Gastroesophageal sphincter (tissue), 4 donors: ENCODE data around the gene ABCC2. TPM values are rescaled to one million over a fixed set of nuclear protein-coding genes. Genes with fewer than 3 reads are reported as not detected.

Source experiments
- ATAC-seq: fragments of 150-250 bp; one replicate; pipeline ENCODE4 v1.9.1; 2016; ENCODE audit warnings: mild to moderate bottlenecking, moderate library complexity
- H3K27ac ChIP-seq, 4 donors: fragments of 200-600 bp; sonication (generic) in 3 of 4; 1 replicate in 3 of 4; 2 replicates in 1 of 4; pipeline ENCODE4 v1.5.1; 2016 to 2019
- H3K27me3 ChIP-seq: fragments of 200-600 bp; sonication (generic); one replicate; pipeline ENCODE4 v1.5.1; 2019
- H3K36me3 ChIP-seq, 2 donors: fragments of 200-600 bp; sonication (generic); one replicate each; pipeline ENCODE4 v1.5.1; 2019; ENCODE audit warnings: control low read depth in 1 of 2
- H3K4me1 ChIP-seq, 3 donors: fragments of 200-600 bp; sonication (generic); 1 replicate in 2 of 3; 2 replicates in 1 of 3; pipeline ENCODE4 v1.5.1; 2016 to 2019; ENCODE audit warnings: control low read depth in 2 of 3
- H3K4me3 ChIP-seq, 2 donors: fragments of 200-600 bp; sonication (generic); one replicate each; pipeline ENCODE4 v1.5.1; 2019; ENCODE audit warnings: mild to moderate bottlenecking in 1 of 2, moderate library complexity in 1 of 2
- H3K9me3 ChIP-seq, 3 donors: fragments of 200-600 bp; sonication (generic); one replicate each; pipeline ENCODE4 v1.5.1; 2017 to 2019; ENCODE audit warnings: control low read depth in 2 of 3
- CTCF ChIP-seq, 4 experiments: fragments of 200-600 bp in 2 of 4; fragments of 450-650 bp in 2 of 4; sonication (generic) in 1 of 4; IDR thresholded peaks; one replicate each; pipeline ENCODE4 v1.5.1; 2017 to 2019; ENCODE audit warnings: antibody characterized with exemption in 4 of 4, mild to moderate bottlenecking in 2 of 4, moderate library complexity in 2 of 4
- EP300 ChIP-seq: sonication (generic); formaldehyde crosslinking; IDR thresholded peaks from one replicate; pipeline ENCODE4 v1.6.1; 2017; ENCODE audit warnings: antibody characterized with exemption, mild to moderate bottlenecking
- POLR2A ChIP-seq, 2 donors: fragments of 450-650 bp; IDR thresholded peaks; one replicate each; pipeline ENCODE4 v1.6.1; 2017; ENCODE audit warnings: antibody characterized with exemption in 2 of 2, mild to moderate bottlenecking in 2 of 2, moderate library complexity in 1 of 2
- POLR2AphosphoS5 ChIP-seq: sonication (generic); formaldehyde crosslinking; IDR thresholded peaks from one replicate; pipeline ENCODE4 v1.6.1; 2017; ENCODE audit warnings: antibody characterized with exemption
- WGBS, 2 donors: methylation state at CpG; one replicate each; pipeline ENCODE4 v1.1.5; 2018; ENCODE audit warnings: low coverage in 1 of 2; 5-methylcytosine and 5-hydroxymethylcytosine counted together
- total RNA-seq, 4 donors: library from RNA; depleted of rRNA; stranded (reverse); fragments of >200 nt; gene quantifications; one replicate each; pipeline ENCODE4 v1.1.0, GENCODE V29; 2016

The ABCC2 gene
- total RNA-seq, 4 donors from 2014 or later, result 0.46 to 1.5 (median 0.73) TPM

DNA sequence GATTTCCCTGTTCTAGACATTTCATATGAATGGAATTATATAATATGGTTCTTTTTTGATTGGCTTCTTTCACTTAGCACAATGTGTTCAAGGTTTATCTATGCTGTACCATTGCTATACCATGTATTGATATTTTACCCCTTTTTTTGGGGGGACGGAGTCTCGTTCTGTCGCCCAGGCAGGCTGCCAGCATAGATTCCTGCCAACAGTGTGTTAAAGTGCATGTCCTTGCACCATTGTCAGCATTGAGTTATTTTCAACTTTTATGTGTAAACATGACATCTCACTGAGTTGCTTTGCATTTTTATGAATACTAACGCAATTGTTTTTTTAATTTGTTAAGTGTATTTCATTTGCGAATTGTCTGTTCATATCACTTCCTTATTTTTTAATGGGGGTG, 4.9 kb downstream of the ABCC2 start:
- 65 to 70% methylated on average over 5 of the region's 5 CpGs for WGBS, 2 donors
- Histone ChIP-seq H3K4me3 (no peak overlapping the region), H3K4me1 (peaks cover 0 to 22% (median 0%) of the 10 kb centered on the region in 3 donors), H3K9me3 (no peaks in the 10 kb centered on the region), H3K27ac (no peak overlapping the region), H3K36me3 (no peaks in the 10 kb centered on the region), H3K27me3 (no peaks in the 10 kb centered on the region)
- no peak for TF ChIP-seq EP300
- no peak for TF ChIP-seq CTCF (IDR thresholded peaks at IDR 0.05)
- TF ChIP-seq POLR2A (IDR thresholded peaks at IDR 0.05), result no peak
- TF ChIP-seq POLR2AphosphoS5, result no peak
- ATAC-seq, result no peak

DNA sequence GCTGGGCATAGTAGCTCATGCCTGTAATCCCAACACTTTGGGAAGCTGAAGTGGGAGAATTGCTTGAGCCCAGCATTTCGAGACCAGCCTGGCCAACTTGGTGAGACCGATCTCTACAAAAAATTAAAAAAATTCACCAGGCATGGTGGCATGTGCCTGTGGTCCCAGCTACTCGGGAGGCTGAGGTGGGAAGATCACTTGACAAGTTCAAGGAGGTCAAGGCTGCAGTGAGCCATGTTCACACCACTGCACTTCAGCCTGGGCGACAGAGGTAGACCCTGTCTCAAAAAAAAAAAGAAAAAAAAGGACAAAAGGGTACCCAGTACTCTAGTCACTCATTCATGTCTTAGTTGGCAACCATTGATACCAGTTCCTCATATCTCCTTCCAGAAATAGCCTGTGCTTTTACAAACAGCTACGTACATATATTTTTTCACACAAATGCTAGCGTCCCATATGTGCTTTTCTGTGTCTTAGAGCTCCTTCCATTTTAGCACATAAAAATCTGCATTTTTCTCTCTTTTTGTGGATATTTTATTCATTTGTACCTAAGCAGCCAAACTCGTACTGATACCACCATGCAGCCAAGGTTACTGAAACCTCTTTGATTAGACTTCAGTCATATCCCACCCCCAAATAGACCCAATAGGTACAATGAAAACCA, 5.5 kb downstream of the ABCC2 start:
- Histone ChIP-seq H3K4me1 (peaks cover 0 to 22% (median 0%) of the 10 kb centered on the region in 3 donors), H3K4me3 (no peak overlapping the region), H3K36me3 (no peaks in the 10 kb centered on the region), H3K9me3 (no peaks in the 10 kb centered on the region), H3K27ac (peak overlapping the region; percentile 41 to 68 (median 57)), H3K27me3 (no peaks in the 10 kb centered on the region)
- ATAC-seq, result no peak
- WGBS, 2 donors, result 78 to 88% methylated on average over 6 to 7 of the region's 7 CpGs
- no peak for TF ChIP-seq CTCF (IDR thresholded peaks at IDR 0.05)
- TF ChIP-seq EP300, result no peak
- no peak for TF ChIP-seq POLR2A (IDR thresholded peaks at IDR 0.05)
- TF ChIP-seq POLR2AphosphoS5, result no peak

GRCh38 chr10:99788598-99789256, 6.3 kb downstream of the ABCC2 start:
- Histone ChIP-seq H3K4me3 (no peak overlapping the region), H3K4me1 (peaks cover 0 to 19% (median 0%) of the 10 kb centered on the region in 3 donors), H3K27me3 (no peaks in the 10 kb centered on the region), H3K36me3 (peaks cover 0 to 3% of the 10 kb centered on the region in 2 donors), H3K27ac (peak overlapping the region; percentile 41 to 69 (median 63)), H3K9me3 (no peaks in the 10 kb centered on the region)
- 20 to 43% methylated on average over 5 of the region's 6 CpGs for WGBS, 2 donors
- ATAC-seq, result peak; percentile 94
- TF ChIP-seq POLR2A (IDR thresholded peaks at IDR 0.05), result no peak
- TF ChIP-seq POLR2AphosphoS5, result peak; percentile 99
- no peak for TF ChIP-seq CTCF (IDR thresholded peaks at IDR 0.05)

- no peaks in the 10 kb centered on the region for H3K27me3 ChIP-seq
- TF ChIP-seq POLR2AphosphoS5 (no peak), CTCF (IDR thresholded peaks at IDR 0.05) (no peak), EP300 (no peak), POLR2A (IDR thresholded peaks at IDR 0.05) (no peak)
- no peak for ATAC-seq
- H3K27ac ChIP-seq, result no peak overlapping the region
- H3K4me3 ChIP-seq, result no peak overlapping the region
- H3K36me3 ChIP-seq, result peaks cover 0 to 8% of the 10 kb centered on the region in 2 donors
- WGBS, 2 donors, result 56 to 90% methylated on average over 3 of the region's 3 CpGs
- peaks cover 0 to 8% (median 0%) of the 10 kb centered on the region in 3 donors for H3K4me1 ChIP-seq
- H3K9me3 ChIP-seq, result no peaks in the 10 kb centered on the region
Observed at GRCh38 chr10:99791831-99792230, 9.4 kb downstream of the ABCC2 start.

GRCh38 chr10:99793819-99794218, 11.4 kb downstream of the ABCC2 start:
- H3K9me3 ChIP-seq, result no peaks in the 10 kb centered on the region
- WGBS, 2 donors, result 90 to 100% methylated on average over 4 of the region's 4 CpGs

More at GRCh38 chr10:99793819-99794218, 11.4 kb downstream of the ABCC2 start:
- Histone ChIP-seq H3K36me3 (peaks cover 0 to 8% of the 10 kb centered on the region in 2 donors), H3K4me1 (peaks cover 0 to 8% (median 0%) of the 10 kb centered on the region in 3 donors), H3K27ac (no peak overlapping the region), H3K27me3 (no peaks in the 10 kb centered on the region), H3K4me3 (no peak overlapping the region)
- no peak for ATAC-seq
- no peak for TF ChIP-seq POLR2A (IDR thresholded peaks at IDR 0.05)
